ENCODE measurements around the gene SLC29A2. TPM values are rescaled to one million over a fixed set of nuclear protein-coding genes. Genes with fewer than 3 reads are reported as not detected.
A peak's percentile ranks its signal among the peaks of the same experiment; 100 is the strongest.

SLC29A2 gene
- total RNA-seq, 1 donor from 2014 or later, result 35.6 TPM

DNA sequence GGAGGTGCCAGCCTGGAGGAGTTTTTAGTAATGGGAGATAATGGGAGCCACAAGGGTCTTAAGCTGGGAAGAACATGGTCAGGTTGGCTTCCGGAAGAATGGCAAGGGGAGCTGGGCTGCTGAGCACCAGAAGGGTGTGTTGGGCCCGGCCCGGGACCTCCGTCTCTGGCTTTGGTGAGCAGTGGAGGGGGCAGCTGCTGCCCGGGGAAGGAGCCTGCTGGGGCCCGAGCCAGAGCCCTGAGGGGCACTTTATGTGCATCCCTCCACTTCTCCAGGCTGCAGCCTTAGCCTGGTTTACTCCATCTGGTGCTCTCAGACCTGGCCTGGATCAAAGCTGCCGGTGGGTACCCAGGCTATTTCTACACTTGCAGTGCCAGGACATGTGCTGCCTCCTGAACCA lies 40.5 kb upstream of the SLC29A2 start:
- no peak overlapping the region for H3K27ac Mint-ChIP-seq
- peaks cover 71% of the 10 kb centered on the region for H3K27me3 Mint-ChIP-seq
- DNase-seq (ENCODE audit: low spot score, unreplicated experiment), result no peak
- H3K36me3 Mint-ChIP-seq (ENCODE audit: insufficient read depth), result no peaks in the 10 kb centered on the region
- peaks cover 1% of the 10 kb centered on the region for H3K4me1 Mint-ChIP-seq (ENCODE audit: low read depth)
- H3K9me3 Mint-ChIP-seq (ENCODE audit: low read depth), result no peaks in the 10 kb centered on the region
- TF ChIP-seq, protein P1, sequence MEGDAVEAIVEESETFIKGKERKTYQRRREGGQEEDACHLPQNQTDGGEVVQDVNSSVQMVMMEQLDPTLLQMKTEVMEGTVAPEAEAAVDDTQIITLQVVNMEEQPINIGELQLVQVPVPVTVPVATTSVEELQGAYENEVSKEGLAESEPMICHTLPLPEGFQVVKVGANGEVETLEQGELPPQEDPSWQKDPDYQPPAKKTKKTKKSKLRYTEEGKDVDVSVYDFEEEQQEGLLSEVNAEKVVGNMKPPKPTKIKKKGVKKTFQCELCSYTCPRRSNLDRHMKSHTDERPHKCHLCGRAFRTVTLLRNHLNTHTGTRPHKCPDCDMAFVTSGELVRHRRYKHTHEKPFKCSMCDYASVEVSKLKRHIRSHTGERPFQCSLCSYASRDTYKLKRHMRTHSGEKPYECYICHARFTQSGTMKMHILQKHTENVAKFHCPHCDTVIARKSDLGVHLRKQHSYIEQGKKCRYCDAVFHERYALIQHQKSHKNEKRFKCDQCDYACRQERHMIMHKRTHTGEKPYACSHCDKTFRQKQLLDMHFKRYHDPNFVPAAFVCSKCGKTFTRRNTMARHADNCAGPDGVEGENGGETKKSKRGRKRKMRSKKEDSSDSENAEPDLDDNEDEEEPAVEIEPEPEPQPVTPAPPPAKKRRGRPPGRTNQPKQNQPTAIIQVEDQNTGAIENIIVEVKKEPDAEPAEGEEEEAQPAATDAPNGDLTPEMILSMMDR (IDR thresholded peaks at IDR 0.05; ENCODE audit: unreplicated experiment), result no peak
- H3K4me3 Mint-ChIP-seq (ENCODE audit: low read depth), result no peak overlapping the region

DNA sequence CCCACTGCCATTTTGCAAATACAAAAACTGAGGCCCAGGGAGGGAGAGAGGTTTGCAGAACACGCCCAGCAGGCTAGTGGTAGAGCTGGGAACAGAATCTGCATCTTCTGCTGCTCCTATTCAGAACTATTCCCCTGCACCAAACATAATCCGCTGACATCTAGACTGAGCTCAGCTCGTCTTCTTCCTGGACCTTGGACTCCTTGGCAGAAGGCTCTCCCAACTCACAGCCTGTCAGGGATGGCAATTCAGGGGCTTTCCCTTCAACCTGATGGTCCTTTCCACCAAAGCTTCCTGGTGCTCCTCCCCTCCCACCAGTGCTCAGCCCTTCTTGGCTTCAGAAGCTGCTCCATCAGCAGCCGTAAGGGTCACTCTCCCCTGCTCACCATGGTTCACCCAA lies 39.8 kb upstream of the SLC29A2 start:
- Mint-ChIP-seq H3K36me3 (ENCODE audit: insufficient read depth) (no peaks in the 10 kb centered on the region), H3K4me3 (ENCODE audit: low read depth) (no peak overlapping the region), H3K27ac (no peak overlapping the region), H3K4me1 (ENCODE audit: low read depth) (peaks cover 1% of the 10 kb centered on the region), H3K27me3 (peaks cover 71% of the 10 kb centered on the region), H3K9me3 (ENCODE audit: low read depth) (no peaks in the 10 kb centered on the region)
- no peak for DNase-seq (ENCODE audit: low spot score, unreplicated experiment)
- TF ChIP-seq, protein P1 (IDR thresholded peaks at IDR 0.05; ENCODE audit: unreplicated experiment), result no peak

DNA sequence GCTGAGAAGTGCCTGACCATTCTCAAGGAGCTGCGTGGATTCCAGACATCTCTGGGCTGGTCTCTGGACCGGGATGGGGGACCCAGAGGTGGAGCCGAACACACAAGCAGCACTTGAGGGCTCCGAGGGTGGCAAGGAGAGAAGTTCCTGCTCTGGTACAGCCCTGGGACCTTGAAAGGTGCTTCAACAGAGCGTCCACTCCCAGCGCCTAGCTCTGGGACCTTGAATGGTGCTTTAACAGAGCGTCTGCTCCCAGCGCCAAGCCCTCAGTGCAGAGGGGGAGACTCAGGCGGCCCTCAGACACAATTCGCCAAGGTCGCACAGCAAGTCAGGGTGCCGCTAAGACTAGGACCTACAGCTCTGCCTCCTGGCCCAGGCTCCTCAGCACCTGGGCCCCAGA lies 38.6 kb upstream of the SLC29A2 start:
- peaks cover 1% of the 10 kb centered on the region for H3K4me1 Mint-ChIP-seq (ENCODE audit: low read depth)
- TF ChIP-seq, protein P1 (IDR thresholded peaks at IDR 0.05; ENCODE audit: unreplicated experiment), result no peak
- no peaks in the 10 kb centered on the region for H3K9me3 Mint-ChIP-seq (ENCODE audit: low read depth)
- peaks cover 73% of the 10 kb centered on the region for H3K27me3 Mint-ChIP-seq
- no peak for DNase-seq (ENCODE audit: low spot score, unreplicated experiment)
- H3K4me3 Mint-ChIP-seq (ENCODE audit: low read depth), result no peak overlapping the region
- H3K36me3 Mint-ChIP-seq (ENCODE audit: insufficient read depth), result no peaks in the 10 kb centered on the region
- H3K27ac Mint-ChIP-seq, result no peak overlapping the region

DNA sequence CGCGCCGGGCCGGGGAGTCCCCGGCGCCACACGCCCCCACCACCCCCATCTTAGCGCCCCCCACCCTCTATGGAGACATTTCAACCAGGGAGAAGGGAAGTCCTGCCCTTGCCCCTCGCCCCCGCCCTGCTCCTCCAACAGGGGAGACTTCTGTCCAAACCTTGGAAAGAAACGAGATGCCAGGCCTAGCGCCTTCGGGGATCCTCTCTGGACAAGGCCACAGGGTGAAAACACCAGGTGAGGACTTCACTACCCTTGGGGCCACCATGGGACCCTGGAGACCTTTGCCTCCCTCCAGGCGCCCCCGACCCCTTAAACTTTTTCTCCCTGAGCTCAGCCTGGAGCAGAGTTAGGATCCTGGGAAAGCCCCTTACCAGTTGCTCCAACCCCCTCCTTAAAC lies 37.7 kb upstream of the SLC29A2 start:
- Mint-ChIP-seq H3K9me3 (ENCODE audit: low read depth) (no peaks in the 10 kb centered on the region), H3K36me3 (ENCODE audit: insufficient read depth) (no peaks in the 10 kb centered on the region), H3K4me1 (ENCODE audit: low read depth) (peaks cover 1% of the 10 kb centered on the region), H3K27ac (no peak overlapping the region), H3K27me3 (peaks cover 73% of the 10 kb centered on the region), H3K4me3 (ENCODE audit: low read depth) (no peak overlapping the region)
- TF ChIP-seq, protein P1 (IDR thresholded peaks at IDR 0.05; ENCODE audit: unreplicated experiment), result no peak
- no peak for DNase-seq (ENCODE audit: low spot score, unreplicated experiment)

DNA sequence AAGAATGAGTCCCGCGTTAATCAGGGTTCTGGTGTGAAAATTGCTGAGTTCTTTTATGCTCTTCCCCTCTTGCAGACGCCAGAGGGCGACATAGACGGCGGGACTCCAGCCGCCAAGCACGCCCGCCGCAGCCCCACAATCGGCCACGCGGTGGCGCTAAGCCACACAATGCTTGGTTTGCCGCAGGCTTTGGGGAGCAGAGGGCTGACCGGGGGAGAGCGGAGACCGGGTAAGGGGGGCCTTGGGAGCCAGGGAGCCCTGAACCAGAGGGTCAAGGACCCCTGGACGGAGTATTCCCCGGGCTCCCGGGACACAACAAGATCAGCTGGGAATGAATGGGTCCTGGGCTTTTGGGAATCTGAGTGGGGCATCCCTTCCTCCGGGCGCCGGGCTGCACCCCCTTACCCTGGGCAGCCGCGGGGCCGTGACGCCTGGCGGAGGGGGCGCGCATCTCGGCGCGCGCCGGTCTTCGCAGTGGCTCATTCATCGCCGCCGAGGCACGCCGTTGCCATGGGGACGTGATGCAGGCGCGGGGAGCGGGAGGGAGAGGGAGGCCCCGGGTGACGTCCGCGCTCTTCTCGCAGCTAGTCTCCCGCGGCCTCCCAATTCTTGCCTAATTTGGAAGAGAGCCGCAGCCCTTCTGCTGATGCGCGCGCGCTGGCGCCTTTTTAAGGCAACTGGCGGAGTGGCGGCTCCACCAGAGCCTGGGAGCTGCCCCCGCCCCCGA lies 37.1 kb upstream of the SLC29A2 start:
- Mint-ChIP-seq H3K27ac (no peak overlapping the region), H3K4me3 (ENCODE audit: low read depth) (peak overlapping the region; percentile 38), H3K27me3 (peaks cover 73% of the 10 kb centered on the region), H3K9me3 (ENCODE audit: low read depth) (no peaks in the 10 kb centered on the region), H3K4me1 (ENCODE audit: low read depth) (peaks cover 1% of the 10 kb centered on the region), H3K36me3 (ENCODE audit: insufficient read depth) (no peaks in the 10 kb centered on the region)
- TF ChIP-seq, protein P1 (IDR thresholded peaks at IDR 0.05; ENCODE audit: unreplicated experiment), result peak; percentile 100
- DNase-seq (ENCODE audit: low spot score, unreplicated experiment), result peak; percentile 94

Measured in progenitor cell of endocrine pancreas (in vitro differentiated cells).